Measurements from ENCODE around the gene TMEM125.
A peak's percentile ranks its signal among the peaks of the same experiment; 100 is the strongest.

The TMEM125 gene

GRCh38 chr1:43272576-43273571 is 3.1 kb downstream of the TMEM125 start:
- no peak for DNase-seq

DNA sequence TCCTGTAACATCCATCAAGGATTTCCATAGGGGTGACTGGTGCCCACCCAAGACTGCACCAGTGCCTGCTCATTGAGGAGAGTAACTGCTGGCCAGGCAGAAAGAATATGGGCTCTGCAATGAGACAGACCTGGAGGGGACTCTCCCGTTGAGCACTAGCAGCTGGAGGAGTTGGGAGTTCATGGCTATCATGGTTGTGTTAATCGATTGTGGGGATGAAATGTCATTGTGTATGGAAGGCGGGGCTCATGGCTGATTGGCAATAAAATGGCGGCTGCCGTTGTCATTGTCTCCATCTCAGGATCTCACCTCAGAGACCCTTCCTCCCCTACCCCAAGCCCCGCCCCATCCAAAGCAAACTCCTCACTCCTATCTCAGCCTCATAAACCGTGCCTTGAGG is 3.9 kb downstream of the TMEM125 start:
- DNase-seq = no peak

DNA sequence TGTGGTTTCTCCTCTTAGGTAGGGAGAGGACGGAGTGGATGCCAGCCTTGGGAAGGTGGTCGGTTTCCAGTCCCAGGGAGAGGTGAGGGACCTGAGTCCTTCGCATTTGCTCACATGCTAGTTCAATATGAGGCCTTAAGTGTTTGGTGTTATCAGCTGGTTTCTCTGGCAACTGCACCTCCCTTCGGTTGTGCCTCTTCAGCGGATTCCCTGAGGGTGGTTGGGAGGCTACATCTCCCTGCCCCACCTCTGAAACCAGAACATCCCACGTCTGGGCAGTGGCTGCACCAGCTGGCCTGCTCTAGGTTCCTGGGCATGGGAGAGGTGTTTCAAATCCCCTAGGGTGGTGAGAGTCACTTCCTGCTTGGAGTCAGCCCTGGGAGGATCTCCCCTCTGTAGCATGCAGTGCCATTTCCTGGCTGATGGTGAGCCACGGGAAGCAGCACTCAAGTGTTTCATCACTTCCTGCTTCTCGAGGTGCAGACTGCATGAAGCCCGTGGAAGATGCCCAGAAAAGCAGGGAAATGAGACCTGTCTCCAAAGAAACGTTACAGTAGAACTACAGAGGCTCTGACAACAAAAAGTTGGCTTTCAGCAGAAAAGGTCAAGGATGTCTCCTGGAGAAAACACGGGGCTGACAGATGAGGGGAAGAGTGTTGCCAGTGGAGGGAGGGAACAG is 4.5 kb downstream of the TMEM125 start:
- DNase-seq = no peak

- DNase-seq = no peak
Observed at GRCh38 chr1:43274804-43275180, 5.0 kb downstream of the TMEM125 start.

DNA sequence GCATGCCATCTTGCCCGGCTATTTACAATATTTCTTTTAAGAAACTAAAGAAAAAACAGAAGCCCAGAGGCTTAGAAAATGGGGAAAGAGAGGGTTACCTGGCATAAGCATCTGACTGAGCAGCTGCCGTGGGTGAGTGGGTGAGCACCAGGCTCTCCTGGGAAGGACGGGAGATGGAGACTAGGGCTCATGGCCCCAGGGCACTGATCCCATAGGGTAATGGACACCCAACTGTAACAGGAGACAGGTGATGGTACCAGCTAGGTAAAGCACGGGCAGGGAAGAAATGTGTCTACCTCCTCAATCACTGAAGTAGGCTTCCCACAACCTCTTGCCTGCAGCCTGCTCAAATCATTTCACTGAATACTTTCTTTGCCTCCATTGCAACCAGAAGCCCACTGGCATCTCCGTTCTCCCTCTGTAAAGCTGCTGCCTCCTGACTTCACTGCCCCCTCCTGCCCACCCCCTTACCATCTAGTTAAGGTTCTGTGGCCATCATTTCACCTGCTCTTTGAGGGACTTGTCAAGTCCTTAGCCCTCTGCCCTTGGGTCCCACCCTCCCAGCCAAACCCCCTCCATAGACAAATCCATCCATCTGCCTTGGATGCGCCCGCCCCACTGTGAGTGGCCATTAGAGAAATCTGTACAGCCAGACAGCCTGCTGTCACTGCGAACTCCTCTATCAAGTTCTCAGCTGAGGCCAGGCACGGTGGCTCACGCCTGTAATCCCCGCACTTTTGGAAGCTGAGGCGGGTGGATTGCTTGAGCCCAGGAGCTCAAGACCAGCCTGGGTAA is 6.2 kb downstream of the TMEM125 start:
- DNase-seq = no peak

- no peak for DNase-seq
Observed at GRCh38 chr1:43276673-43277072, 6.9 kb downstream of the TMEM125 start.

- DNase-seq = no peak
Observed at GRCh38 chr1:43277116-43277876, 7.5 kb downstream of the TMEM125 start.

GRCh38 chr1:43279161-43279560 is 9.4 kb downstream of the TMEM125 start:
- DNase-seq = no peak

DNA sequence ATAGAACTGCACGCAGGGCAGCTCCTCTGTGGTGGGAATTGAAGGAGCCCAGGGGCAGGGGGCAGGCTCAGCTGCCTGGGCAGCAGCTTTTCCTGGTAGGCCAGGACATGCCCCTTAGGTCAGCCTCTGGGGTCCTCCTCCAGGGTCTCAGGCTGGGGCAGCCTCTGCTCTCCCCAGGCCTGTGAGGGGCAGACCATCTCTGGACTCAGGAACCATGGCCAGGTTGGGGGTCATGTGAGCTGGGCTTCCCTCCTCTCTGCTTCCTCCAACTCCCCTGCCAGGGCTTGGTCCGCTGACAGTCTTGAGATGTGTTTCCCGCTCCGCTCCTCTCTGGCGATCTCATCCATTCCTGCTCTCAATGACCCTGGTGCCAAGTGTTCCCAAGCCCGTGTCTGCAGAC is 9.9 kb downstream of the TMEM125 start:
- DNase-seq = no peak

DNA sequence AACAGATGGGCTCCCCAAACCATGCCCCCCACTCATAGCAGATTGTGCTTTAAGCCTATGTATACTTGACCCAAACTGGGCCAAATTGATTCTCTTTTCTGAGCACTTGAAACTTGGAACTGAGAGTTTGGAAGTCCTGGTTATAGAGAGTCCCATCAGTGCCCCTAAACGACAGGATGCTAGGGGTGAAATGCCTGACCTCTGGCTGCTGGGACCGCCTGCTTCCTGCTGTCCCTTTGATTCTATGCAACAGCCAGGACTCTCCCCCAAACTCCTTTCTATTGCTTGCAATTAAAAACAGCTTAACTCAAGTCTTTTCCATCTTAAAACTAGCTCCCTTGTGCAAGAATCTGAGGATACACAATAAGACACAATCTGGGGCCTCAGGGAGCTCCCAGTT is 10.9 kb downstream of the TMEM125 start:
- no peak for DNase-seq

DNA sequence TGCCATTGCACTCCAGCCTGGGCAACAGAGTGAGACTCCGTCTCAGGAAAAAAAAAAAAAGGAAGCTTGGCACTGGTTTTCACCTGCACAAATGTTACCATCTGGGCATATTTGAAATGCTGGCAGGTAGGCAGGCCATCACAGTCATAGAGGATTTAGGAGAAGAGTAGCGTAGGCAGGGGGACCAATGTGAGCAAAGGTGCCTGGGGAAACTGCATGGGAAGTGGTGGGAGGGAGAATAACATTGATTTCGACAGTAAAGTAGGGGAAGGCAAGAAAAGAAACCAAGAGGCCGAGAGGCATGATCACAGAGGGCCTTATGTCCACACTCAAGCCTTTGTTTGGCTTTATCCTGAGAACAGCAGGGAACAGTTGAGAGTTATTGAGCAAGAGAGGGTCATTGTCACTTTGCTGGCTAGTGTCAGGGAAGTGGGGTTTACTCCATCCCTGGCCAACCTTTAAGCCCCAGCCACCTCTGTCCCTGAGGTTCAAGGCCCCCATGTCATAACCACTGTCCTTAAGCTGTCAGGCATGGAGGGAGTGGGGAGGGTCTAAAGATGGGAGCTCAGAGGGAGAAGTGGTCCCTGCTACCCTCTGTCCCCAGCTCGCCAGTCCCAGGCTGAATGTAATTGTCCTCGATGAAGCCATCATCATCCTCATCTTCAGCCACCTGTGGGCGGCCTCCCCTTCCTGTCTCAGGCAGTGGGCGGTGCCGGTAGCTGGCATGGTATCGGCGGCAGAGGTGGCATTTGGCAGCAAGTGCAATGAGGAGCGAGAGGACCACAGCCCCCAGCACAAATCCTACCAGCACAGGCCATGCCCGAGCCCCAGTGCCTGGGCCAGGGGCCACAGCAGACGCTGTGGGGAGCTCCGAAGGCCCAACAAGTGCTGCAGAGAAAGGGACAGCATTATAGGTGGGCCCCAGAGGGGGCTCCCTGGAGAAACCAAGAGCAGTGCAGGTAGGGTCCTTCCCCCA is 12.7 kb downstream of the TMEM125 start:
- DNase-seq = no peak

DNA sequence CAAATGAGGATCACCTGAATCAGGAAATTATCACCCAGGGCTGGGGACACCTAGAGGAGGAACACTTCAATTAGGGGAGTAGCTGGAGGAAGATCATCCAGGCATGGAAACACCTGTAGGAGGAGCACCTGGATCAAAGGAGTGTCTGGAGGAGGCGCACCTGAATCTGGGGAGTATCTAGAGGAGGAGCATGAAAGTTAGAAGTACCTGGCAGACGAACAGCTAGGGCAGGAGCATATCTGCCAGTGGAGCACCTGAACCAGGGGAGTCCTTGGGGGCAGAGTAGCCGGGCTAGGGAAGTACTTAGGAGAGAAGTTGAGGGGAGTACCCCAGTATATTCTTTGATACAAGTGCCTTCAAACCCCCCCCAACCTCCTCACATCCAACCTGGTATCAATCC is 14.3 kb downstream of the TMEM125 start:
- no peak for DNase-seq

- no peak for DNase-seq
Observed at GRCh38 chr1:43284546-43285110, 14.8 kb downstream of the TMEM125 start.

GRCh38 chr1:43285269-43285990 is 15.6 kb downstream of the TMEM125 start, which contains the start of gene C1orf210:
Gene C1orf210 (minus strand): TSS chr1:43285581. CDS start chr1:43283270, 2,311 bp downstream.
- no peak for DNase-seq

DNA sequence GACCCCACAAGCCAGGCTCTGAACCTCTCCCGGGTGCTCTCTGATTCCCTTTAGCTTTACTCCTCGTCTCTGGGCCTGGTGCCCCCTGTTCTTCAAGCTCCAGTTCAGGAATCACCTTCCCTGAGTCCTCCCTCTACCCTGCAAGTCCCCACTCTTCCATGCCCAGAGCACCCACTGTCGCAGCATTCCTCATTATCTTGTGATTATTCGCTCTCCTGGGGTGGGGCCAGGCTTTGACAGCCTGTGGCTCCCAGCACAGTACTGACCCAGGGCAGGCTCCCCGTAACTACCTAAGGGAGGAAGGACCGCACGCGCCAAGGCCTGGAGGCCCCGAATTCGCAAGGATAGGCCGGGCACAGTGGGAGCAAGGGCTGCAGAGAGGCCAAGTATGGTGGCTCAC is 16.3 kb downstream of the TMEM125 start:
- DNase-seq = no peak

DNA sequence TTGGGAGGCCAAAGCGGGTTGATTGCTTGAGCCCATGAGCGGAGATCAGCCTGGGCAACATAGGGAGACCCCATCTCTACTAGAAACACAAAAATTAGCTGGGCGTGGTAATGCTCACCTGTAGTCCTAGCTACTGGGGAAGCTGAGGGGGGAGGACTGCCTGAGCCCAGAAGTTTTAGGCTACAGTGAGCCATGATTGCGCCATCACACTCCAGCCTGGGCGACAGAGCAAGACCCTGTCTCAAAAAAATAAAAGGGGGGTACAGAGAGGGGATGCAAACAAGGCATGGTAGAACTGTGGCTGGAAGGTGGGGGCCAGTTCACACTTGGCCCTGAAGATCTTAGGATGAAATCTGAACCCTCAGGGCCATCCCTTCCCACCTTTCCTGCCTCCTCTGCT is 16.8 kb downstream of the TMEM125 start:
- DNase-seq = no peak

DNA sequence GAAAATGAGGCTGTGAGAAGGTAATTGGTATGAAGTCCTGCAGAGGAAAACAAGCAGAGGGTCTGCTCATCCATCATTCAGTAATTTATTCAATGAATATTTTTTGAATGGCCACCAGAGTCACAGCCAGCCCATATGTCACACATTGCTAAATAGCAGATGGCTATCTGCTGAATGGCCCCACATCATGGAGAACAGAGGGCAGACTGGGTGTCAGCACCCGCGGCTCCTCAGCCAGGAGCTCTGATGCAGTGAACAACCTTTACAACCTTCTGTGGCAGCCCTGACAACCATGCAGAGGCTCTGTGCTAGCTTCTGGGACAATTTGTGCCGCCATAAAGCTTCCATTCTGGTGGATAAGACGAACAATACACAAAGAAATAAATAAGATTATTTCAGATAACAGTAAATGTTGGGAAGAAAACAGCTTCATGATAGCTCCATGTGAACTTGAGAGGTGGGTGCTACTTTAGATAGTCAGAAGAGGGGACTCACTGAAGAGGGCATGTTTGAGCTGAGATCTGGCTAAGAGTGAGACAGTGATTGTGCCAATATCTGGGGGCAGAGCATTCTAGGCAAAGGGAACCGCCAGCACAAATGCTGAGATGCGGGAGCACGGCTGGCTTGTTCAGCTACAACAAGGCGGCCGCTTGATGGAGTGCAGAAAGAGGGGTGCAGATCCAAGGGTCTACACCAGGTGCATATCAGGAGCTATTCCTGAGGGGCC is 18.4 kb downstream of the TMEM125 start:
- peak in 3 of 56 donors; percentile 17 to 43 (median 29) for DNase-seq
